H1 (cell line): ENCODE data around the gene ARHGAP10. TPM values are rescaled to one million over a fixed set of nuclear protein-coding genes. Genes with fewer than 3 reads are reported as not detected.

ENCODE experiments used
- CTCF ChIA-PET: fragments of 300-600 bp; sonication (Branson Sonifier 250); formaldehyde crosslinking; loops from one replicate; lab custom pipeline; 2021; ENCODE audit not compliant: partially characterized antibody; lab: Charles Lee
- POLR2A ChIA-PET: fragments of 300-600 bp; sonication (Branson Sonifier 250); formaldehyde crosslinking; loops from one replicate; lab custom pipeline; 2021; ENCODE audit warnings: inconsistent platforms; ENCODE audit not compliant: partially characterized antibody; lab: Charles Lee
- DNase-seq, 2 experiments: peaks; one replicate each; pipeline versions ENCODE4 v3.0.0 to v3.0.0-alpha.2; 2010 to 2022; ENCODE audit warnings: low spot score in 2 of 2, low read depth in 1 of 2, mixed read lengths in 1 of 2
- FAIRE-seq: peaks from 2 replicates; lab custom pipeline; 2011; peaks lifted over from hg19 to GRCh38; lab: Jason Lieb, UNC
- H2AFZ ChIP-seq: 2 replicates; pipeline ENCODE4 v1.8.1; 2012; ENCODE audit warnings: low read length, inconsistent platforms
- H2AK5ac ChIP-seq: 2 replicates; pipeline ENCODE4 v1.6.1; 2013; ENCODE audit warnings: low read depth, low read length
- H2BK120ac ChIP-seq: replicated peaks from 2 replicates; pipeline ENCODE3; 2013; ENCODE audit warnings: low read depth, low read length, inconsistent platforms
- H2BK12ac ChIP-seq: 2 replicates; pipeline ENCODE4 v1.6.1; 2013; ENCODE audit warnings: low read depth, low read length
- H2BK15ac ChIP-seq: 2 replicates; pipeline ENCODE4 v1.6.1; 2013; ENCODE audit warnings: low read length
- H2BK20ac ChIP-seq: 2 replicates; pipeline ENCODE4 v1.6.1; 2013; ENCODE audit warnings: low read length
- H2BK5ac ChIP-seq: 2 replicates; pipeline ENCODE4 v1.6.1; 2013; ENCODE audit warnings: low read depth, low read length
- H3K14ac ChIP-seq: 2 replicates; pipeline ENCODE4 v1.6.1; 2013; ENCODE audit warnings: inconsistent platforms; ENCODE audit not compliant: insufficient read length
- H3K18ac ChIP-seq: 2 replicates; pipeline ENCODE4 v1.6.1; 2013; ENCODE audit warnings: low read length; ENCODE audit errors: extremely low read depth
- H3K23ac ChIP-seq: 2 replicates; pipeline ENCODE4 v1.6.1; 2013; ENCODE audit warnings: inconsistent platforms; ENCODE audit not compliant: insufficient read length
- H3K23me2 ChIP-seq: 2 replicates; pipeline ENCODE4 v1.6.1; 2013; ENCODE audit warnings: low read depth, low read length
- H3K27ac ChIP-seq: 2 replicates; pipeline ENCODE4 v1.6.1; 2011; ENCODE audit warnings: low read depth, low read length, inconsistent platforms
- H3K27me3 ChIP-seq, 4 experiments: replicated peaks in 1 of 4; 1 replicate in 1 of 4; 2 replicates in 3 of 4; pipeline versions ENCODE4 v1.6.1 to v1.8.1; 2011 to 2013; ENCODE audit warnings: low read length in 3 of 4, mild to moderate bottlenecking in 3 of 4, inconsistent platforms in 2 of 4, mixed read lengths in 2 of 4, moderate library complexity in 1 of 4; ENCODE audit not compliant: control insufficient read depth in 3 of 4, insufficient read depth in 3 of 4; ENCODE audit errors: extremely low read depth in 1 of 4
- H3K36me3 ChIP-seq, 4 experiments: 2 replicates each; pipeline versions ENCODE4 v1.6.1 to v1.8.1; 2011 to 2013; ENCODE audit warnings: mild to moderate bottlenecking in 4 of 4, low read length in 3 of 4, moderate library complexity in 2 of 4, control low read depth in 1 of 4, inconsistent platforms in 1 of 4; ENCODE audit not compliant: insufficient read depth in 4 of 4, control insufficient read depth in 2 of 4
- H3K4ac ChIP-seq: replicated peaks from 2 replicates; pipeline ENCODE3; 2013; ENCODE audit warnings: low read length, low read depth, mixed read lengths, inconsistent platforms; ENCODE audit not compliant: insufficient read length
- H3K4me1 ChIP-seq, 4 experiments: replicated peaks in 1 of 4; 1 replicate in 1 of 4; 2 replicates in 3 of 4; pipeline versions ENCODE4 v1.6.1 to v1.8.1; 2011 to 2013; ENCODE audit warnings: low read length in 3 of 4, inconsistent platforms in 2 of 4, mixed read lengths in 1 of 4; ENCODE audit not compliant: insufficient read depth in 4 of 4, control insufficient read depth in 3 of 4
- H3K4me2 ChIP-seq, 2 experiments: 2 replicates each; pipeline versions ENCODE4 v1.6.1 to v1.8.1; 2011 to 2013; ENCODE audit warnings: low read depth in 2 of 2, low read length in 2 of 2, control low read depth in 1 of 2, inconsistent platforms in 1 of 2, mild to moderate bottlenecking in 1 of 2; ENCODE audit not compliant: insufficient read depth in 1 of 2
- H3K4me3 ChIP-seq, 4 experiments: fragments of 200-600, 300-600 bp in 1 of 4; sonication (generic), shearing (Covaris generic), sonication (Bioruptor Twin) in 1 of 4; 2 replicates each; pipeline versions ENCODE4 v1.5.1 to v1.8.1; 2011 to 2016; ENCODE audit warnings: low read length in 4 of 4, low read depth in 3 of 4, control low read depth in 2 of 4, inconsistent platforms in 2 of 4, mild to moderate bottlenecking in 2 of 4, mixed read lengths in 1 of 4, moderate library complexity in 1 of 4; ENCODE audit not compliant: insufficient read depth in 2 of 4; ENCODE audit errors: extremely low read depth in 1 of 4
- H3K56ac ChIP-seq: replicated peaks from 2 replicates; pipeline ENCODE3; 2013; ENCODE audit warnings: low read depth, mild to moderate bottlenecking, mixed read lengths, low read length, inconsistent platforms; ENCODE audit not compliant: insufficient read length
- H3K79me1 ChIP-seq: 2 replicates; pipeline ENCODE4 v1.6.1; 2013; ENCODE audit warnings: low read depth, low read length, control low read depth
- H3K79me2 ChIP-seq, 2 experiments: 2 replicates each; pipeline versions ENCODE4 v1.6.1 to v1.8.1; 2012 to 2013; ENCODE audit warnings: low read length in 2 of 2, mild to moderate bottlenecking in 2 of 2, inconsistent platforms in 1 of 2; ENCODE audit not compliant: insufficient read depth in 2 of 2, control insufficient read depth in 1 of 2
- H3K9ac ChIP-seq, 4 experiments: replicated peaks in 1 of 4; 1 replicate in 1 of 4; 2 replicates in 3 of 4; pipeline versions ENCODE4 v1.6.1 to v1.8.1; 2011 to 2013; ENCODE audit warnings: low read depth in 3 of 4, low read length in 3 of 4, control low read depth in 2 of 4, mild to moderate bottlenecking in 2 of 4, moderate library complexity in 2 of 4, inconsistent platforms in 1 of 4; ENCODE audit errors: extremely low read depth in 1 of 4
- H3K9me3 ChIP-seq, 2 experiments: 2 replicates each; pipeline versions ENCODE4 v1.6.1 to v1.8.1; 2012 to 2013; ENCODE audit warnings: mild to moderate bottlenecking in 2 of 2, moderate library complexity in 2 of 2, control low read depth in 1 of 2, inconsistent platforms in 1 of 2, low read depth in 1 of 2, low read length in 1 of 2, mixed read lengths in 1 of 2; ENCODE audit not compliant: insufficient read depth in 2 of 2
- H4K20me1 ChIP-seq, 2 experiments: replicated peaks in 1 of 2; 2 replicates each; pipeline versions ENCODE3 to v1.8.1; 2011 to 2013; ENCODE audit warnings: inconsistent platforms in 2 of 2, low read length in 2 of 2, mild to moderate bottlenecking in 1 of 2; ENCODE audit not compliant: insufficient read depth in 2 of 2, control insufficient read depth in 1 of 2
- H4K5ac ChIP-seq: 2 replicates; pipeline ENCODE4 v1.6.1; 2013; ENCODE audit warnings: low read length, low read depth, mixed read lengths, inconsistent platforms; ENCODE audit not compliant: insufficient read length
- H4K8ac ChIP-seq: 2 replicates; pipeline ENCODE4 v1.8.0; 2013; ENCODE audit warnings: mild to moderate bottlenecking, moderate library complexity, low read length, inconsistent platforms; ENCODE audit not compliant: insufficient read depth; ENCODE audit errors: extremely low read depth
- H4K91ac ChIP-seq: replicated peaks from 2 replicates; pipeline ENCODE3; 2013; ENCODE audit warnings: low read length, mixed read lengths, inconsistent platforms; ENCODE audit not compliant: insufficient read length
- ATF2 ChIP-seq: IDR thresholded peaks from 2 replicates; pipeline ENCODE4 v1.6.1; 2012; ENCODE audit warnings: low read length, inconsistent platforms
- CREB1 ChIP-seq: IDR thresholded peaks from 2 replicates; pipeline ENCODE4 v1.6.1; 2012; ENCODE audit warnings: inconsistent platforms
- CTBP2 ChIP-seq: IDR thresholded peaks from 2 replicates; pipeline ENCODE4 v1.7.0; 2011; ENCODE audit warnings: borderline replicate concordance, mild to moderate bottlenecking, moderate library complexity, mixed read lengths, low read length; ENCODE audit not compliant: insufficient read depth, insufficient read length
- EGR1 ChIP-seq: IDR thresholded peaks from 2 replicates; pipeline ENCODE4 v1.6.1; 2011; ENCODE audit warnings: low read depth, low read length, borderline replicate concordance
- EP300 ChIP-seq, 2 experiments: IDR thresholded peaks; 1 replicate in 1 of 2; 2 replicates in 1 of 2; pipeline ENCODE4 v1.6.1; 2011 to 2012; ENCODE audit warnings: low read depth in 2 of 2, low read length in 2 of 2, mild to moderate bottlenecking in 2 of 2, borderline replicate concordance in 1 of 2, inconsistent platforms in 1 of 2, moderate library complexity in 1 of 2
- FOSL1 ChIP-seq: IDR thresholded peaks from 2 replicates; pipeline ENCODE4 v1.6.1; 2011; ENCODE audit warnings: mild to moderate bottlenecking, low read depth, low read length, moderate library complexity; ENCODE audit not compliant: insufficient read depth
- MAFK ChIP-seq: IDR thresholded peaks from 2 replicates; pipeline ENCODE4 v1.6.1; 2012; ENCODE audit warnings: low read depth, mild to moderate bottlenecking, improper control_type of control experiment, low read length
- NRF1 ChIP-seq: IDR thresholded peaks from 2 replicates; pipeline ENCODE4 v1.6.1; 2011; ENCODE audit warnings: mild to moderate bottlenecking, low read depth, low read length, improper control_type of control experiment
- RFX5 ChIP-seq: IDR thresholded peaks from 2 replicates; pipeline ENCODE4 v1.6.1; 2011; ENCODE audit warnings: low read depth, low read length, improper control_type of control experiment, borderline replicate concordance
- RNF2 ChIP-seq: fragments of 200-900, 300-1000 bp; sonication (generic); IDR thresholded peaks from 2 replicates; pipeline ENCODE4 v1.7.1; 2016; ENCODE audit warnings: borderline replicate concordance, low read depth, mild to moderate bottlenecking, antibody characterized with exemption, low read length; ENCODE audit not compliant: poor library complexity, severe bottlenecking; ENCODE audit errors: missing control alignments
- WGBS, 2 experiments: shearing (Covaris generic) in 1 of 2; methylation state at CpG; one replicate each; pipeline versions ENCODE4 v1.1.6 to v1.1.7; 2013 to 2015; ENCODE audit warnings: low lambda C conversion rate in 2 of 2, mixed read lengths in 2 of 2, inconsistent platforms in 1 of 2, low coverage in 1 of 2, missing lambda C conversion rate in 1 of 2; ENCODE audit not compliant: insufficient replicate concordance in 2 of 2, insufficient coverage in 1 of 2, insufficient read length in 1 of 2; ENCODE audit errors: extremely low coverage in 1 of 2, missing lambda C conversion rate in 1 of 2; 5-methylcytosine and 5-hydroxymethylcytosine counted together
- polyA plus RNA-seq, 7 experiments: library from polyadenylated mRNA; depleted of rRNA in 3 of 7; stranded (reverse) in 5 of 7; unstranded in 2 of 7; fragments of >200 nt in 5 of 7; fragments of 200-250 nt in 2 of 7; gene quantifications; 1 replicate in 5 of 7; 2 replicates in 1 of 7; 4 replicates in 1 of 7; pipeline versions ENCODE4 v1.2.1 to v1.2.3, GENCODE V29; 2011 to 2013; ENCODE audit warnings: missing spikeins in 2 of 7, mixed read lengths in 2 of 7
- total RNA-seq: library from RNA; stranded (reverse); fragmentation: NEBNext Ultra II Directional; extraction: Animal tissue kit (Norgen Biotek cat#: 25700); gene quantifications from 2 replicates; pipeline ENCODE4 v1.2.1, GENCODE V29; 2021

ARHGAP10 gene
- total and polyA plus RNA-seq, 2 of the 8 experiments (the other 6 are each of a cell fraction or from before 2014, with no cell fraction given) = 3.7 to 6.1 TPM

- no peak overlapping the region for H3K23ac ChIP-seq
- no peak overlapping the region; the same call in 1 of the 2 replicates for H2BK15ac ChIP-seq
- no peaks in the 10 kb centered on the region for H4K20me1 ChIP-seq
- CTCF ChIA-PET = interaction anchor here (1.0 kb wide), 1 partner anchor 45 kb away, joined by 4 read pairs; no protein-coding TSS in a partner anchor
- H3K9ac ChIP-seq = no peak overlapping the region
- POLR2A ChIA-PET = interaction anchor here (0.9 kb wide), 1 partner anchor 14 kb away, joined by 4 read pairs; no protein-coding TSS in a partner anchor
- no peak overlapping the region for H4K91ac ChIP-seq
- H3K18ac ChIP-seq = no peak overlapping the region
- H4K8ac ChIP-seq = peak overlapping the region; percentile 16; the same call in 1 of the 2 replicates
- no peak overlapping the region for H2BK120ac ChIP-seq
- H2BK12ac ChIP-seq = 0 out of 2 replicates have a peak overlapping the region, but pooled peaks have one; percentile 17
- H3K9me3 ChIP-seq = no peaks in the 10 kb centered on the region
- 0 out of 7 replicates have a peak, but pooled peaks cover 0 to 5% (median 0%) of the 10 kb centered on the region in 4 experiments for H3K4me1 ChIP-seq
- no peak overlapping the region for H2AK5ac ChIP-seq
- no peaks in the 10 kb centered on the region for H3K79me1 ChIP-seq
- H3K27me3 ChIP-seq = no peaks in the 10 kb centered on the region
- no peak overlapping the region for H4K5ac ChIP-seq
- H3K36me3 ChIP-seq = no peaks in the 10 kb centered on the region
- FAIRE-seq (no peak), DNase-seq (no peak)
- no peak overlapping the region for H3K4me3 ChIP-seq
- H3K79me2 ChIP-seq = no peaks in the 10 kb centered on the region
- no peak overlapping the region for H3K56ac ChIP-seq
- no peak overlapping the region for H2BK5ac ChIP-seq
- 89% methylated on average over 7 of the region's 7 CpGs; no CpG with 5 or more reads in 1 of the 2 experiments for WGBS, 2 experiments
- no peak overlapping the region; the same call in 1 of the 2 replicates for H2AFZ ChIP-seq
- no peak overlapping the region for H3K27ac ChIP-seq
- no peak overlapping the region for H3K14ac ChIP-seq
- peak overlapping the region; percentile 67 for H3K4ac ChIP-seq
- H3K23me2 ChIP-seq = no peaks in the 10 kb centered on the region
- 0 out of 2 replicates have a peak overlapping the region, but pooled peaks have one; percentile 48 for H2BK20ac ChIP-seq
- no peak overlapping the region for H3K4me2 ChIP-seq
- TF ChIP-seq NRF1 (no peak), CTBP2 (no peak), RNF2 (no peak), EP300 (IDR thresholded peaks at IDR 0.05; ENCODE audit: borderline replicate concordance in 1 of 2, low read depth in 2 of 2, low read length in 2 of 2) (no peak), MAFK (no peak), FOSL1 (no peak), ATF2 (no peak), EGR1 (no peak), CREB1 (no peak), RFX5 (no peak)
Observed at GRCh38 chr4:147799986-147800555, 68.2 kb downstream of the ARHGAP10 start.
